RPMI8226 (cell line): ENCODE results near the gene KLHL29.

ENCODE experiments used
- DNase-seq: peaks from one replicate; pipeline ENCODE4 v3.0.0-alpha.2; 2015

KLHL29 gene

DNA sequence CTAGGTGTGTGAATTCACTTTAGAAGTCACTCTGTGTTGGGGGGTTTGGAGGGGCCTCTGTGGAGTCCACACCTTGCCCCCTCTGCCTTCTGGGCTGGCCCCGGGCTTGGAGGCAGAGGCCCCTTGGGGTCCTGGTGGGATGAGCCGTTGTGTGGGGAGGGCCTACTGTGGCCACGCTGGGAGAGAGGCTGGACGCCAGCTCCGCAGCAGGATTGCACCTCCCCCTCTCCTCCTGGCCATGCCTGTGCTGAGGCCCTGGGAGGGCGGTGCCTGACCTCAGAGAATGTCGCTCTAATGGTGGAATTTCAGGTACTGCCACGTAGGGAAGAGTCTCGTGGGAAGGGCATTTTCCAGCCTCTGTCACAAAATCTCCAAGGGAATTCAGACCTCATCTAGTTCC lies 304.9 kb downstream of the KLHL29 start:
- no peak for DNase-seq

DNA sequence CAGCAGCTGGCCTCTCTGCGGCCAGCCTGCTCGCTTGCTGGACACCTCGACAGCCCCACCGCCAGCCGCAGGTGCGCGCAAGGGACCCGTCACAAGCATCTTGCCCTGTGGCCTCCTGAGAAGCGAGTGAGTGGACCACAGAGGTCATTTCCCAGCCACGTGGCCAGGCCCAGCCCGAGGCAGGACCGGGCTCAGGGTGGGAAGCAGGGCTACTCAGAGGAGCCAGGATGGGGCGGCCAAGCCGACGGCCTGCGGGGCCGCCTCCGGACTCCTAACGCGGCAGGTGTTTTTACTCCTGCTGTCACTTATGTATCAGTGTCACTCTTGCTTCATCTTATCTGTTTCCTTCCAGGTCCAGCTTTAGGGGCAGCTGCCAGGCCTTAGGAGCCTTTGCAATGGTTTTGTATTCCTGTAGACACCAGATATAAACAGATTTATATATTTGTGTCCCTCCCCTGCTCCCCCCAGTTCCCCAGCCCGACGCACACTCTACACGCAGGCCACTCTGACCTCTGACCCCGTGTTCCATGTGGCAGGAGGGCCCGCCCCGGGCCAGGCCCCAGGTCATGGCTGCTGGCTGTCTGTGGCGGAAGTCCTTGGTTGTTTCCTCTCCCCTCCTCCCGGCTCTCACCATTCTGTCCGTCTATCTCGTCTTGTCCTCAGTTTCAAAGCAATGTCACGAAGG lies 305.6 kb downstream of the KLHL29 start:
- DNase-seq = no peak

- DNase-seq = no peak
Measured at GRCh38 chr2:23691106-23691470, 306.1 kb downstream of the KLHL29 start.

- DNase-seq = no peak
Measured at GRCh38 chr2:23691565-23691964, 306.6 kb downstream of the KLHL29 start.

DNA sequence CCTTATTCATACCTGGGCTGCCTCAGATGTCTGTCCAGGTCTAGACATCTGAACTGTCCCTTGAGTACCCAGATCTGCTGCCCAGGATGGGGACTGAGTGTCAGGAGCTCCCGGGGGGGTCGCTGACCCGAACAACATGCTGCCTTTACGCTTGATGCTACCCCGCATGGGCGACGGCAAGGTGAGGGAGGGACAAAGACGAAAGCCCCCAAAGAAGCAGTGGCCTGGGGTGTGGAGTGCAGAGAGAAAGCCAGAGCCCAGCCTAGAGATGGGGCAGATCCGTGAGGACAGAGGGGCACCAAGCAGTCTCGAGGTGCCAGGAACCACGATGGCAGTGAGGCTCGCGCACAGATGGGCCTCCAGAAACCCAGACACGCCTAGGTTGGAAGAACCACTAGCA lies 307.3 kb downstream of the KLHL29 start:
- no peak for DNase-seq

DNA sequence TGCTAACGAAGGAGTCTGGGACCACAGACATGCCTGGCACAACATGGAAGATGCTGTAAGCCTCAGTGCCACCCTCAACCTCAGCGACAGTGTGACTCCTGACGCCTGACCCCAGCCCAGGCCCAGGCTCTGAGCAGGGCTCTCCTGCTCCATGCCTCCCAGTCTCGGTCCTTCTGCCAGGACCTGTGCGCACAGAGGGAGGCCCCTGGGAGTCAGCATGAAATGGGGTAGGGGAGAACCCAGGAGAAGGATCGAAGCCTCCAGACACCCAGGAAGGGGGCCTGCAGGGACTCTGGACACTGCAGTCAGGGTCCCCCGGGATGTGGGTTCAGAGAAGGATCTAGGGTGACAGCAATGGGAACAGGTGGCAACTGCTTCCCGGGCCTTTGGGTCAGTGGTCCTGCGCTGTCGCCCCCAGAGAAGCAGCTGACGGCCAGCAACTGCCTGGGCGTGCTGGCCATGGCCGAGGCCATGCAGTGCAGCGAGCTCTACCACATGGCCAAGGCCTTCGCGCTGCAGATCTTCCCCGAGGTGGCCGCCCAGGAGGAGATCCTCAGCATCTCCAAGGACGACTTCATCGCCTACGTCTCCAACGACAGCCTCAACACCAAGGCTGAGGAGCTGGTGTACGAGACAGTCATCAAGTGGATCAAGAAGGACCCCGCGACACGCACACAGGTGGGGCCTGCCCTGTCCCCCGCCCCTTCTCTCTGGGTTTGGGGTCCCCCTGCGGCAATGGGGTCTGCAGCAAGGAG lies 308.0 kb downstream of the KLHL29 start:
- DNase-seq = no peak

DNA sequence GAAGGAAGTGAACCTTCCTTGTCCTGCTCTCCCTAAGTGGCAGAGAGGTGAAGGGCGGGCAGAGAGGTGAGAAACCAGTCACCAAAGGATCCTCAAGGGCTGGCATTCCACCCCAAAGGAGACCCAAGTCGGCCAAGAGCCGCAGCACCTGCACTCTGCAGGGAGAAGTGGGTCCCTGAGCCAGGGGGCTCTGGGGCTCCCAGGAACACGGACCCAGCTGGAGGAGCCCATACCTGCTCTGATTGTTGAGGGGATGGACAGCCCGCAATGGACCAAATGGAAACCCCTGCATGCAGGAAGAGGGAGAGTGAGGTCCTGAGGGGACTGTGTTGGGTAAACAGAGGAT lies 308.6 kb downstream of the KLHL29 start:
- no peak for DNase-seq

- DNase-seq = no peak
Measured at GRCh38 chr2:23694058-23695045, 309.4 kb downstream of the KLHL29 start.

DNA sequence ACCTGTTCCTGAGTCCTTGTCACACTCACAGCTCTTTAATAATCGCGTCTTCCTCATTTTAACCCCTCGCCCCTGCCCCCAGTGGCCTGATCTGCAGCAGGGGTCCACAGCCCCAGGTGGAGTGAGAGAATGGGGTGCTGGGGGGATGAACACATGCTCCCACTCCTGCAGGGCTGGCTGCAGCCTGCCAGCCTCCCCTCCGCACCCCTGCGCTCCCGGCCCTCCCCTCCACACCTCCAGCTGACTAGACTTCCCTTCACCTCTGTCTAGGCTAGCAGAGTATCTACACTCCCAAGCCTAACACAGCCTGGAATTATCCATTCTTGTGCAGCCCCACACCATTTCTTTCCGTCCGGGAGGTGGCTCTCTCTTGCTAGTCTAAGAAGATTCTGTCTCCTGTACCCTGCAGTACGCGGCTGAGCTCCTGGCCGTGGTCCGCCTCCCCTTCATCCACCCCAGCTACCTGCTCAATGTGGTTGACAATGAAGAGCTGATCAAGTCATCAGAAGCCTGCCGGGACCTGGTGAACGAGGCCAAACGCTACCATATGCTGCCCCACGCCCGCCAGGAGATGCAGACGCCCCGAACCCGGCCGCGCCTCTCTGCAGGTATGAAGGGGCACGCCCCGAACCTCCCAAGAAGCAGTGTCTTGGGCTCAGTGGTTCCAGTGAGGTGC lies 310.4 kb downstream of the KLHL29 start:
- DNase-seq = no peak

DNA sequence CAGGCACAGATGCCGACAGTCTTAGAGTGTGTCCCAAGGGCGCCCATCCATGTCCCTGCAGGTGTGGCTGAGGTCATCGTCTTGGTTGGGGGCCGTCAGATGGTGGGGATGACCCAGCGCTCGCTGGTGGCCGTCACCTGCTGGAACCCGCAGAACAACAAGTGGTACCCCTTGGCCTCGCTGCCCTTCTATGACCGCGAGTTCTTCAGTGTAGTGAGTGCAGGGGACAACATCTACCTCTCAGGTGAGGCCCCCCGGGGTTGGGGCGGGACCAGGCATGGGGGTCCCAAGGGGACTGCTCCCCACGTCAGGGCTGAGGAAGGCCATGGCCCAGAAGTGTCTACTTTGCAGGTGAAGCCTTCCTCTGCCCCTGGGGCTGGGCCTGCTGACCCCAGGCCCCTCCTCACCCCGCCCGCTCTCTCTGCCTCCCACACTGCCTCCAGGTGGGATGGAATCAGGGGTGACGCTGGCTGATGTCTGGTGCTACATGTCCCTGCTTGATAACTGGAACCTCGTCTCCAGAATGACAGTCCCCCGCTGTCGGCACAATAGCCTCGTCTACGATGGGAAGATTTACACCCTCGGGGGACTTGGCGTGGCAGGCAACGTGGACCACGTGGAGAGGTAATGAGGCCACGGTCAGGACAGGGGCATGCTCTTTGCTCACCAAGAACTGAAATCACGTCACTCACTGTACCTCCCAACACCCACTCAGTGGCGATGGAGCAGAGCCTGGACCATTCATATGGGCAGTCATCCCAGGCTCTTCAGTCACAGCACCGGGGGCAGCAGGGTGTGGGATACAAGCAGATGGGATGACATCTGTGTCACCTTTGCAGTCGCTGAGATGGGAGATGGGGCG lies 311.1 kb downstream of the KLHL29 start:
- DNase-seq = no peak

DNA sequence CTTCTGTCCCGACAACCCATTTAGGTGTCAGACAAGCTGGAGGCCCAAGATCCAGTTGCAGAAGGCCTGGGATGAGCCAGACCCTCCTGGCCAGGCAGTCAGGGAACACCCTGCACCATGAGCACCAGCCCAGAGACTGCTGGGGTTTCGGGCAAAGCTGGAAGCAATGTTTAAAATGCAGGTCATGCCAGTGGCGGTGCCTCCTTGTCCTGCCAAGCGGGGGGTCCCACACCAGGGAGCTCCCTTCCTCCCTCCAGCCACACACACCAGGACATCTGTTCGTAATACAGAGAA lies 311.7 kb downstream of the KLHL29 start:
- DNase-seq = no peak

DNA sequence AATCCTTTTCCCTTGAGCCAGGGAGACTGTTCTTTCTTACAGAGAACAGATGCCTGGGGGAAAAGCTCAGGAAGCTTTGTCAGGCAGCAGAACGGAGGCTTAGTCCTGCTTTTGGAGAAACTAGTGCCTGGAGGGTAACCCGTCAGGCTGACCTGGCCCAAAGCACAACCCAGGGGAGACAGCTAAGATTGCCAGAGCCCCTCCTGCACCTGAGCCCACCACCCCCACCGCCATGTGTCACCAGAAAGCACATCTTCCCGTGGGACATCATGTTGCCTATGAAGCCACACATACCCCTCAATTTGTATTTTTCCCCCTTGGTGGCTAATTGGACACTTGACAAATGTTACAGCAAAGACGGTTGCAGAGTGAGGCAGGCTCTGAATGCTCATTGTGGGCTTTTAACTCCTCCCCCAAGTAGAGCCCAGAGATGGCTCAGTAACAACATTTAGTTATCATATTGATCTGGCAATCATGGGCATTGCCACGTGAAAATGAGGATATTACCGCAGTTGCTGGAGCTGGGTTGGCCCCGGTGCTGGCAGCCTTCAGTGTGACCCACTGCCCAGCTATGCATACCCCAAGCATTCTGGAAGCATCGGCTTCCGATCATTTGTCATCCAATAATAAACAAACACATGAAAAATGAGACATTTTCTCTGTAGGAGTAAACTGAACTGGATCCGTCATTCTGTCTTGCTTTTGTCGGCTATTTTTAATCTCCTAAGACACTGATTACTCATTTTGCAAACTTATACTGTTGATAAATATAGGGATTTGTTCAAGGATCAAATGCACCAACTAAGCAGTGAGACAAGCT lies 312.5 kb downstream of the KLHL29 start:
- DNase-seq = no peak

- DNase-seq = no peak
Measured at GRCh38 chr2:23698116-23698693, 313.2 kb downstream of the KLHL29 start.

DNA sequence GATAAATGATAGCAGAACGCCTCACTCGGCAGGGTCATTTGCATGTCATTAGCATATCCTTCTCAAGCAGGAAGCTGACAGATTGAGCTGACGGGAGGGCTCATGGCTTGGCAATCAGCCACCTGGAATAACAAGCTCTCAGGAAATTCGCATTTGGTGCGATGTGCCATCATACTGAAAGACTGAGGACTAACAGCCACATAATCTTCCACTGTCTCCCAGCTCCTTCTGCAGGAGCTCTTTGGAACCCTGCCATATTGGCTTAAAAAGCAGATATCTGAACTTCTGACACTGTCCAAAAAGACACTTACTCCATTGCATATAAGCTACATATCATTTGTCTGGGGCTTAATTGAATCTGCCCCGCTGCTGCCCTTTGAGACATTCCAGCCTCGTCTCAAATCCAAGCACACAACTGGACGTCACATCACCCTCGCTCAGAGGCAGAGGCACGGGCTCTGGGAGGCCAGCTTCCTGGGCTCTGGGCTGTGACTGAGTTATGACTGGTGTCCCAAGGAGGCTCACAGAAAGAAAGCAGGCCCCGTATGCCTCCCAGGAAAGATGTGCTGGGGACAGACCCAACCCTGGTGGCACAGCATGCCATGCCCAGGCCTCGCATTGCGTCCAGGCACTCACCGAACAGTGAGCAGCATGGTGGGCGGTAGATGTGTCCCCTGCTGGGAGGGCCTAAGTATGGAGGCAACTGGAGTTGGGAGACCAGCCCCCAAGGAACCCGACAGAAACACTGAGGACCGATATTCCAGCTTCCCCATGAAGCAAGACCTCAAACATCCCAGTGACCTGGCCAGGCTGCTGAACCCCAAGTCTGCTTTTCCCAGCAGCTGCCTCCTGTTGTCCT lies 314.0 kb downstream of the KLHL29 start:
- DNase-seq = no peak

GRCh38 chr2:23699580-23699925 lies 314.6 kb downstream of the KLHL29 start:
- DNase-seq = no peak

DNA sequence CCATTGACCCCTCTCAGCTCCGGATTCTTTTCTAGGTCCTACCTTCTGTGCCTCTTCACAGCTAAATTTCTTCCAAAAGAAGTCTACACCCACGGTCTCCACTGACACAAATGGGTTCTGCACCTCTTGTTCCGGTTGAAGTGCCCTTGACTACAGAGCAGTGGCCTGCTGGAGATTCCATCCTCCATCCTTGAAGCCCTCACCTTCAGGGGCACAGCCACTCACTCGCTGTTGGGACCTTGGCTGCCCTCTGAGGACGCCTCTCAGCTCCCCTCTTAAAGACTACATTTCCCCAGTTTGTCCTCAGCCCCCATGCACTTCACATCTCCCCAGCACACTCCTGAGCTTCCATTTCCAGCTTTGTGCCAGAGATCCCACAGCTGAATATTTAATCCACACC lies 315.6 kb downstream of the KLHL29 start:
- no peak for DNase-seq

- no peak for DNase-seq
Measured at GRCh38 chr2:23703037-23703582, 318.1 kb downstream of the KLHL29 start.

DNA sequence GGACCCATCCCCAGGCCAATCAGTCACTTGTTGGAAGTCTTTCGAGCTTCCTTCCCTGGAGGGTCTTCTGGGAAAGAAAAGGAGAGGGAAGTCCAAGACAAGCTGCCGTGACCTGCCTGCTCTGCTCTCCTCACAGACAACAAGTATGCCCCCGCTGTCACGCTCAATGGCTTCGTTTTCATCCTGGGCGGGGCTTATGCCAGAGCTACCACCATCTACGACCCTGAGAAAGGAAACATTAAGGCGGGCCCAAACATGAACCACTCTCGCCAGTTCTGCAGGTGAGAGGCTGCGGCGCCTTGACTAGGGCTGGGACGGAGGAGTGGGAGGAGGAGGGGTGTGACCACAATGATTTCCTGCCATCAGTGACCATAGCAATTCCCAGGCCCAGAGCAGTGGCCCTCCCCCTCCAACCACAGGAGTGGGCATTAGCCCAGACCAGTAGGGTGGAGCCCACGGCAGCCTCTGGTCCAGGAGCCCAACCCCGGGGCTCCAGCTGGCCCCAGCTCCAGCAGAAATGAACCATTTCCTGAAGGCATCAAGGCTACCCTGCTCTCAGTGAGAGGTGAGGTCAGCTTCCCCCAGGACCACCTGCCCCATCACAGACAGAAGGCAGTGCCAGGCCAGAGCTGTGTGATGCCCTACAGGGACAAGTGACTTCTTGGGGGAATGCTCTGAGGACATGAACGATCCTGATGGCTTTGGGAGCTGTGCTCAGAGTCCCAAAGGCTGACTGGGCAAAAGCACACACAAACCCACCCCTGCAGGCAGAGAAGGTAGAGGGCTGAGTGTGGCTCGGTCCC lies 318.8 kb downstream of the KLHL29 start:
- no peak for DNase-seq
